GM21367 (cell line): ENCODE results near the gene LMAN2.

Experiments used
- ATAC-seq: cut with Tn5 transposase; IDR thresholded peaks from one replicate; pipeline ENCODE4 v1.9.1; 2021; ENCODE audit not compliant: unreplicated experiment

Gene LMAN2

GRCh38 chr5:177290816-177291596 lies 60.5 kb downstream of the LMAN2 start:
- no peak for ATAC-seq

- ATAC-seq: no peak
Measured at GRCh38 chr5:177288191-177288590, 63.3 kb downstream of the LMAN2 start.
